Natural killer cell (primary cell): ENCODE results near the gene KIF9. TPM values are rescaled to one million over a fixed set of nuclear protein-coding genes. Genes with fewer than 3 reads are reported as not detected.
"Not testable (repeated sequence)": the region's sequence is repeated elsewhere in the genome, so short reads cannot be mapped to it uniquely, and the experiment has no call there.

Source experiments
- ATAC-seq, 3 donors: fragments of 150-1000 bp in 2 of 3; fragments of 200-7000 bp in 1 of 3; cut with Tn5 transposase; 1 replicate in 1 of 3; 2 replicates in 2 of 3; pipeline ENCODE4 v1.10.0; 2021; ENCODE audit warnings: mild to moderate bottlenecking in 2 of 3, moderate library complexity in 2 of 3
- DNase-seq, 2 donors: peaks; one replicate each; pipeline versions ENCODE4 v3.0.0 to v3.0.0-alpha.2; 2013 to 2021; ENCODE audit warnings: mixed read lengths in 1 of 2
- H3K27ac ChIP-seq: one replicate; pipeline ENCODE4 v1.5.1; 2013; ENCODE audit warnings: mild to moderate bottlenecking, low read length
- H3K27me3 ChIP-seq: one replicate; pipeline ENCODE4 v1.6.1; 2013; ENCODE audit warnings: low read length; ENCODE audit not compliant: control insufficient read depth, insufficient read depth
- H3K36me3 ChIP-seq: one replicate; pipeline ENCODE4 v1.6.1; 2013; ENCODE audit warnings: low read length; ENCODE audit not compliant: control insufficient read depth, insufficient read depth
- H3K4me1 ChIP-seq: one replicate; pipeline ENCODE4 v1.6.1; 2013; ENCODE audit warnings: low read length; ENCODE audit not compliant: control insufficient read depth, insufficient read depth
- H3K4me3 ChIP-seq: one replicate; pipeline ENCODE4 v1.5.1; 2013; ENCODE audit warnings: low read length
- H3K9me3 ChIP-seq: one replicate; pipeline ENCODE4 v1.6.1; 2013; ENCODE audit warnings: low read length; ENCODE audit not compliant: control insufficient read depth, insufficient read depth
- H3K27ac Mint-ChIP-seq, 2 donors: one replicate each; pipeline ENCODE4 v1.8.0; 2022; ENCODE audit warnings: mild to moderate bottlenecking in 2 of 2, mixed read lengths in 2 of 2, moderate library complexity in 1 of 2
- H3K27me3 Mint-ChIP-seq, 2 donors: one replicate each; pipeline ENCODE4 v1.8.0; 2022; ENCODE audit warnings: low read depth in 2 of 2, mixed read lengths in 2 of 2
- H3K36me3 Mint-ChIP-seq: one replicate; pipeline ENCODE4 v1.8.0; 2022; ENCODE audit warnings: mixed read lengths
- H3K4me1 Mint-ChIP-seq, 2 donors: one replicate each; pipeline ENCODE4 v1.8.0; 2022; ENCODE audit warnings: mixed read lengths in 2 of 2
- H3K4me3 Mint-ChIP-seq: one replicate; pipeline ENCODE4 v1.8.0; 2022; ENCODE audit warnings: mild to moderate bottlenecking, moderate library complexity, mixed read lengths
- H3K9me3 Mint-ChIP-seq, 2 donors: one replicate each; pipeline ENCODE4 v1.8.0; 2022; ENCODE audit warnings: mixed read lengths in 2 of 2
- WGBS: methylation state at CpG from one replicate; pipeline ENCODE4 v1.1.7; 2013; ENCODE audit warnings: missing lambda C conversion rate; ENCODE audit not compliant: insufficient coverage; 5-methylcytosine and 5-hydroxymethylcytosine counted together
- intact Hi-C: fragments of 100-400 bp; cut with micrococcal nuclease; formaldehyde crosslinking; loops from one replicate; pipeline ENCODE4 v1.14.2; 2022
- total RNA-seq, 4 donors: library from RNA; stranded (reverse); fragments of 120-200 nt in 1 of 4; gene quantifications; one replicate each; pipeline versions ENCODE4 v1.2.3 to v1.2.4, GENCODE V29; 2013 to 2022
- TF ChIP-seq, protein P1 (sequence below): fragments of 200-600 bp; IDR thresholded peaks from one replicate; pipeline ENCODE4 v1.8.0; 2022; ENCODE audit warnings: antibody characterized with exemption

The KIF9 gene
- total RNA-seq, 3 donors from 2014 or later (not counting 1 experiment from before 2014, with no cell fraction given), result 11.4 to 21.9 (median 21.4) TPM

GRCh38 chr3:47223755-47224154 is 58.8 kb downstream of the KIF9 start:
- 85% methylated on average over 3 of the region's 3 CpGs for WGBS
- DNase-seq (no peak), ATAC-seq (no peak)
- no peak overlapping the region for H3K27ac ChIP-seq
- no peaks in the 10 kb centered on the region for H3K4me1 Mint-ChIP-seq
- no peaks in the 10 kb centered on the region for H3K27me3 Mint-ChIP-seq
- no peaks in the 10 kb centered on the region for H3K27me3 ChIP-seq
- H3K27ac Mint-ChIP-seq, result no peak overlapping the region
- no peaks in the 10 kb centered on the region for H3K36me3 Mint-ChIP-seq
- intact Hi-C loops, result no loop called here
- H3K9me3 ChIP-seq, result no peaks in the 10 kb centered on the region
- H3K36me3 ChIP-seq, result no peaks in the 10 kb centered on the region
- no peaks in the 10 kb centered on the region for H3K9me3 Mint-ChIP-seq
- TF ChIP-seq, protein P1, sequence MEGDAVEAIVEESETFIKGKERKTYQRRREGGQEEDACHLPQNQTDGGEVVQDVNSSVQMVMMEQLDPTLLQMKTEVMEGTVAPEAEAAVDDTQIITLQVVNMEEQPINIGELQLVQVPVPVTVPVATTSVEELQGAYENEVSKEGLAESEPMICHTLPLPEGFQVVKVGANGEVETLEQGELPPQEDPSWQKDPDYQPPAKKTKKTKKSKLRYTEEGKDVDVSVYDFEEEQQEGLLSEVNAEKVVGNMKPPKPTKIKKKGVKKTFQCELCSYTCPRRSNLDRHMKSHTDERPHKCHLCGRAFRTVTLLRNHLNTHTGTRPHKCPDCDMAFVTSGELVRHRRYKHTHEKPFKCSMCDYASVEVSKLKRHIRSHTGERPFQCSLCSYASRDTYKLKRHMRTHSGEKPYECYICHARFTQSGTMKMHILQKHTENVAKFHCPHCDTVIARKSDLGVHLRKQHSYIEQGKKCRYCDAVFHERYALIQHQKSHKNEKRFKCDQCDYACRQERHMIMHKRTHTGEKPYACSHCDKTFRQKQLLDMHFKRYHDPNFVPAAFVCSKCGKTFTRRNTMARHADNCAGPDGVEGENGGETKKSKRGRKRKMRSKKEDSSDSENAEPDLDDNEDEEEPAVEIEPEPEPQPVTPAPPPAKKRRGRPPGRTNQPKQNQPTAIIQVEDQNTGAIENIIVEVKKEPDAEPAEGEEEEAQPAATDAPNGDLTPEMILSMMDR, result no peak
- peaks cover 15% of the 10 kb centered on the region for H3K4me1 ChIP-seq
- H3K4me3 Mint-ChIP-seq, result no peak overlapping the region
- H3K4me3 ChIP-seq, result no peak overlapping the region

- no peak overlapping the region for H3K4me3 ChIP-seq
- Mint-ChIP-seq H3K36me3 (no peaks in the 10 kb centered on the region), H3K27ac (no peak overlapping the region), H3K27me3 (no peaks in the 10 kb centered on the region), H3K4me3 (no peak overlapping the region), H3K9me3 (no peaks in the 10 kb centered on the region), H3K4me1 (no peaks in the 10 kb centered on the region)
- no peaks in the 10 kb centered on the region for H3K9me3 ChIP-seq
- TF ChIP-seq, protein P1, result no peak
- H3K36me3 ChIP-seq, result no peaks in the 10 kb centered on the region
- no peak for ATAC-seq
- intact Hi-C loops, result no loop called here
- H3K27me3 ChIP-seq, result no peaks in the 10 kb centered on the region
- no CpG with 5 or more reads among the region's 1 CpG for WGBS
- DNase-seq, result no peak
- H3K4me1 ChIP-seq, result no peaks in the 10 kb centered on the region
- no peak overlapping the region for H3K27ac ChIP-seq
These were observed 60.8 kb downstream of the KIF9 start for GRCh38 chr3:47221798-47222197.

DNA sequence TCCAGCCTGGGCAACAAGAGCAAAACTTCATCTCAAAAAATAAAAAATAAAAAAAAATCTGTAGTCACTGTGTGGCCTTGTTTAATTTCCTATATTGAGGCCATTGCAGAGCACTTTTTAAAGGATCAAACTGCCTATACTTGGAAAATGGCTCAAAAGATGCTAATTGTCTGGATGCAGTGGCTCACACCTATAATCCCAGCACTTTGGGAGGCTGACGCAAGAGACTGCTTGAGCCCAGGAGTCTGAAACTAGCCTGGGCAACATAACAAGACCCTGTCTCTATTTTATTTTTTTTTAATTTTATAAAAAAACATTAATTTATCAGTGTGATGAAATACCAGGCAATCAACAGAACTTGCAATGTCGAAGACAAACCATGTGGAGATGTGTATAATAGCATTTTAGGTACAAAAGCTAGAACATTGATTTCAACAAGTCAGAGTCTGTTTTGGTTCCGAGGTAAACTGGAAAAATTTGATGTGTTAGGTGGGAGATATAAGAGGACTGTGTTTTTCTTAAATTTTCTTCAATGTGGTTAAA is 71.7 kb downstream of the KIF9 start:
- intact Hi-C loops, result no loop called here
- H3K4me3 Mint-ChIP-seq, result no peak overlapping the region
- Histone ChIP-seq H3K9me3 (no peaks in the 10 kb centered on the region), H3K36me3 (no peaks in the 10 kb centered on the region), H3K4me3 (no peak overlapping the region), H3K4me1 (no peaks in the 10 kb centered on the region), H3K27ac (no peak overlapping the region), H3K27me3 (no peaks in the 10 kb centered on the region)
- H3K9me3 Mint-ChIP-seq, result no peaks in the 10 kb centered on the region
- no peak overlapping the region for H3K27ac Mint-ChIP-seq
- H3K4me1 Mint-ChIP-seq, result no peaks in the 10 kb centered on the region
- WGBS, result 95% methylated on average over 3 of the region's 3 CpGs
- TF ChIP-seq, protein P1, result no peak
- no peaks in the 10 kb centered on the region for H3K36me3 Mint-ChIP-seq
- no peaks in the 10 kb centered on the region for H3K27me3 Mint-ChIP-seq
- ATAC-seq, result no peak
- DNase-seq, result no peak

GRCh38 chr3:47206022-47206421 is 76.6 kb downstream of the KIF9 start:
- DNase-seq, H3K27ac Mint-ChIP-seq, H3K27me3 ChIP-seq, intact Hi-C loops, H3K4me3 ChIP-seq, H3K4me3 Mint-ChIP-seq, ATAC-seq, H3K9me3 ChIP-seq, H3K9me3 Mint-ChIP-seq, H3K4me1 ChIP-seq, H3K36me3 Mint-ChIP-seq, H3K4me1 Mint-ChIP-seq, H3K36me3 ChIP-seq, H3K27ac ChIP-seq, H3K27me3 Mint-ChIP-seq: not testable (repeated sequence)
- 96% methylated on average over 4 of the region's 5 CpGs for WGBS
